DND-41 (cell line): Measurements from ENCODE around the gene POFUT2.

Experiments used
- EZH2 ChIP-seq: IDR thresholded peaks from 3 replicates; pipeline ENCODE4 v1.6.1; 2012; ENCODE audit warnings: borderline replicate concordance, low read depth, mild to moderate bottlenecking, moderate library complexity, low read length, inconsistent platforms; ENCODE audit not compliant: severe bottlenecking
- TF ChIP-seq, protein P1 (sequence below): IDR thresholded peaks from 2 replicates; pipeline ENCODE4 v1.5.1; 2012; ENCODE audit warnings: borderline replicate concordance, low read length, moderate library complexity, mild to moderate bottlenecking; ENCODE audit not compliant: poor library complexity, severe bottlenecking; ENCODE audit errors: extremely low read depth

DNA sequence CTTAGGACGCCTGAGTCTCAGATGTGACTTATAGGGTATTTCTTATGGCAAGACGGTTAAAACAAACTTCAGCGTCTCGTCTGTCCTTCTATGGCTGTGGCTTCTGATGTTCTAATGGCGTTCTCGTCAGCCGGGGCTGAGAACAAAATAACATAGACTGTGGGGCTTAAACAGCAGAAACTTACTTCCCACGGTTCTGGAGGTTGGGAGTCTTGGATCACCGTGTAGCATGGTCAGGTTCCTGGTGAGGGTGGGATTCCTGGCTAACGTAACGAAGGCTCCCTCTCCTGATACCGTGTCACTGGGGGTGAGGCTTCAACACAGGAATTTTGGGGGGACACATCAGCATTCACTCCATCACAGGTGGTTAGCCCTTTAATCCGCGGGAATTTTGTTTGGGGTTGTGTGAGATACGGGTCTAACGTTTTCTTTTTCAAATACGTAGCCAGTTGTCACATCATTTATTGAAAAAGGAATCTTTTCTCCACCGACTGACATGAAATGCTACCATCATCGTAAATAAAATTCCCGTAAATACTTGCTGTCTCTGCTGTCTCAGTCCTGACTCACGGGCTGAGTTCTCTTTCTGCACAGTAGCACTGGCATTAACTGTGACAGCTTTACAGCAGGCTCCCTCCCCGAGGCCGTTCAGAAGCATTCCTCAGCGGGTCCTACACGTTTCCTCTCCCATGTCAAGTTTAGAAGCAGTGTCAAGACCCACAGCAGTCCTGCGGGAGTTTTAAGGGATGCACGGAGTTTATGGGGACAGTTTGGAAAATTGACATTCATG is 8.1 kb upstream of the POFUT2 start:
- TF ChIP-seq, protein P1, sequence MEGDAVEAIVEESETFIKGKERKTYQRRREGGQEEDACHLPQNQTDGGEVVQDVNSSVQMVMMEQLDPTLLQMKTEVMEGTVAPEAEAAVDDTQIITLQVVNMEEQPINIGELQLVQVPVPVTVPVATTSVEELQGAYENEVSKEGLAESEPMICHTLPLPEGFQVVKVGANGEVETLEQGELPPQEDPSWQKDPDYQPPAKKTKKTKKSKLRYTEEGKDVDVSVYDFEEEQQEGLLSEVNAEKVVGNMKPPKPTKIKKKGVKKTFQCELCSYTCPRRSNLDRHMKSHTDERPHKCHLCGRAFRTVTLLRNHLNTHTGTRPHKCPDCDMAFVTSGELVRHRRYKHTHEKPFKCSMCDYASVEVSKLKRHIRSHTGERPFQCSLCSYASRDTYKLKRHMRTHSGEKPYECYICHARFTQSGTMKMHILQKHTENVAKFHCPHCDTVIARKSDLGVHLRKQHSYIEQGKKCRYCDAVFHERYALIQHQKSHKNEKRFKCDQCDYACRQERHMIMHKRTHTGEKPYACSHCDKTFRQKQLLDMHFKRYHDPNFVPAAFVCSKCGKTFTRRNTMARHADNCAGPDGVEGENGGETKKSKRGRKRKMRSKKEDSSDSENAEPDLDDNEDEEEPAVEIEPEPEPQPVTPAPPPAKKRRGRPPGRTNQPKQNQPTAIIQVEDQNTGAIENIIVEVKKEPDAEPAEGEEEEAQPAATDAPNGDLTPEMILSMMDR, result no peak
- TF ChIP-seq EZH2, result no peak
